Gastroesophageal sphincter (tissue), 3 donors: ENCODE results near the gene FBXL16.

Source experiments
- EP300 ChIP-seq: sonication (generic); formaldehyde crosslinking; IDR thresholded peaks from one replicate; pipeline ENCODE4 v1.6.1; 2017; ENCODE audit warnings: antibody characterized with exemption, mild to moderate bottlenecking
- POLR2A ChIP-seq, 2 donors: fragments of 450-650 bp; IDR thresholded peaks; one replicate each; pipeline ENCODE4 v1.6.1; 2017; ENCODE audit warnings: antibody characterized with exemption in 2 of 2, mild to moderate bottlenecking in 2 of 2, moderate library complexity in 1 of 2
- TF ChIP-seq, protein P1 (sequence below), 4 experiments: fragments of 200-600 bp in 2 of 4; fragments of 450-650 bp in 2 of 4; sonication (generic) in 1 of 4; IDR thresholded peaks; one replicate each; pipeline ENCODE4 v1.5.1; 2017 to 2019; ENCODE audit warnings: antibody characterized with exemption in 4 of 4, mild to moderate bottlenecking in 2 of 4, moderate library complexity in 2 of 4

DNA sequence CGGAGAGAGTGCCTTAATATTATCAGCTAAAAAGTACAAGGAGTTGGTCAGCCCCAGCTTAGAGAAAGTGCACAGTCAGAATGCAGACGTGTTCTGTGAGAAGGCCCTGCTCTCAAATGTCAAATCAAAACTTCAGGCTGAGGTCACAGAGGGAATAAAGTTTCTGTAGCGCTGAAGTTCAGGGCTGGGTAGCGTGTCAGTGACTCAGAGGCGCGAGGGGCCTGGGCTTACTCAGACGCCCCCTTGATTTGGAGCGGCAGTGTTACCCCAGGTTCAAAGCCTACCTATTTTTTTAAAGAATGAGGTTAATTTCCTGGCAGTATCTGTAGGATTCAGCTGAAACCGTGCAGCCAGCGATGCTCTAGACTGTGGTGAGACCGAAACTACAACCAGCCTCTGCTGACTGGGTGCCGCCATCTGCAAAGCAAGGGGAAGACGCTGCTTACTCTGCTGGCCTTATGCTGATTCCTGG, 30.4 kb upstream of the FBXL16 start:
- TF ChIP-seq, protein P1, sequence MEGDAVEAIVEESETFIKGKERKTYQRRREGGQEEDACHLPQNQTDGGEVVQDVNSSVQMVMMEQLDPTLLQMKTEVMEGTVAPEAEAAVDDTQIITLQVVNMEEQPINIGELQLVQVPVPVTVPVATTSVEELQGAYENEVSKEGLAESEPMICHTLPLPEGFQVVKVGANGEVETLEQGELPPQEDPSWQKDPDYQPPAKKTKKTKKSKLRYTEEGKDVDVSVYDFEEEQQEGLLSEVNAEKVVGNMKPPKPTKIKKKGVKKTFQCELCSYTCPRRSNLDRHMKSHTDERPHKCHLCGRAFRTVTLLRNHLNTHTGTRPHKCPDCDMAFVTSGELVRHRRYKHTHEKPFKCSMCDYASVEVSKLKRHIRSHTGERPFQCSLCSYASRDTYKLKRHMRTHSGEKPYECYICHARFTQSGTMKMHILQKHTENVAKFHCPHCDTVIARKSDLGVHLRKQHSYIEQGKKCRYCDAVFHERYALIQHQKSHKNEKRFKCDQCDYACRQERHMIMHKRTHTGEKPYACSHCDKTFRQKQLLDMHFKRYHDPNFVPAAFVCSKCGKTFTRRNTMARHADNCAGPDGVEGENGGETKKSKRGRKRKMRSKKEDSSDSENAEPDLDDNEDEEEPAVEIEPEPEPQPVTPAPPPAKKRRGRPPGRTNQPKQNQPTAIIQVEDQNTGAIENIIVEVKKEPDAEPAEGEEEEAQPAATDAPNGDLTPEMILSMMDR (IDR thresholded peaks at IDR 0.05): no peak
- TF ChIP-seq POLR2A (IDR thresholded peaks at IDR 0.05) (no peak), EP300 (no peak)
